PC-3 (cell line): Measurements from ENCODE around the gene GRIP1. TPM values are rescaled to one million over a fixed set of nuclear protein-coding genes. Genes with fewer than 3 reads are reported as not detected.
"Not testable (repeated sequence)": the region's sequence is repeated elsewhere in the genome, so short reads cannot be mapped to it uniquely, and the experiment has no call there.

Source experiments
- ATAC-seq: fragments of 200-7000 bp; cut with Tn5 transposase; 2 replicates; pipeline ENCODE4 v1.9.1; 2020; ENCODE audit warnings: mild to moderate bottlenecking, moderate library complexity
- BruUV-seq: library from RNA; stranded (reverse); fragments of 400-500 nt; replicated peaks from 2 replicates; lab custom pipeline; 2021; lab: Mats Ljungman, UMichigan
- CTCF ChIA-PET: fragments of 300-600 bp; sonication (Branson Sonifier 250); formaldehyde crosslinking; loops from one replicate; lab custom pipeline; 2022; ENCODE audit warnings: antibody characterized with exemption; lab: Charles Lee
- POLR2A ChIA-PET: fragments of 300-600 bp; sonication (Branson Sonifier 250); formaldehyde crosslinking; loops from one replicate; lab custom pipeline; 2022; ENCODE audit warnings: antibody characterized with exemption; ENCODE audit not compliant: unreplicated experiment; lab: Charles Lee
- DNase-seq: peaks from one replicate; pipeline ENCODE4 v3.0.0-alpha.2; 2015
- H2AFZ ChIP-seq: fragments of 300-600 bp; sonication (generic); 2 replicates; pipeline ENCODE4 v1.6.0; 2016; ENCODE audit warnings: antibody characterized with exemption, low read length
- H3F3A ChIP-seq: fragments of 300-600 bp; sonication (generic); one replicate; pipeline ENCODE4 v1.6.0; 2017; ENCODE audit warnings: antibody characterized with exemption, low read length, control low read depth, mild to moderate bottlenecking; ENCODE audit not compliant: unreplicated experiment
- H3K27ac ChIP-seq: fragments of 300-600 bp; sonication (generic); 2 replicates; pipeline ENCODE4 v1.5.1; 2016; ENCODE audit warnings: mild to moderate bottlenecking, low read length
- H3K27me3 ChIP-seq: fragments of 300-600 bp; sonication (generic); 2 replicates; pipeline ENCODE4 v1.6.1; 2016; ENCODE audit warnings: low read length, mixed read lengths
- H3K36me3 ChIP-seq: fragments of 300-600 bp; sonication (generic); 2 replicates; pipeline ENCODE4 v1.6.1; 2016; ENCODE audit warnings: low read depth, mixed run types, low read length, mixed read lengths
- H3K4me1 ChIP-seq: fragments of 300-600 bp; sonication (generic); 2 replicates; pipeline ENCODE4 v1.5.1; 2016; ENCODE audit warnings: low read length; ENCODE audit not compliant: insufficient read depth
- H3K4me2 ChIP-seq: fragments of 300-600 bp; sonication (generic); 2 replicates; pipeline ENCODE4 v1.6.0; 2016; ENCODE audit warnings: low read length
- H3K4me3 ChIP-seq: fragments of 300-600 bp; sonication (generic); 2 replicates; pipeline ENCODE4 v1.5.1; 2016; ENCODE audit warnings: mild to moderate bottlenecking, low read length, mixed read lengths
- H3K79me2 ChIP-seq: fragments of 300-600 bp; sonication (generic); 2 replicates; pipeline ENCODE4 v1.6.1; 2017; ENCODE audit warnings: low read length, mixed read lengths
- H3K9ac ChIP-seq: fragments of 300-600 bp; sonication (generic); 2 replicates; pipeline ENCODE4 v1.6.0; 2016; ENCODE audit warnings: mild to moderate bottlenecking, low read length
- H3K9me2 ChIP-seq: fragments of 300-600 bp; sonication (generic); replicated peaks from 2 replicates; pipeline ENCODE4 v1.6.1; 2016; ENCODE audit warnings: mixed run types, low read length, mixed read lengths
- H3K9me3 ChIP-seq: fragments of 300-600 bp; sonication (generic); 2 replicates; pipeline ENCODE4 v1.6.1; 2016; ENCODE audit warnings: low read length, mixed read lengths
- H4K20me1 ChIP-seq: fragments of 300-600 bp; sonication (generic); 2 replicates; pipeline ENCODE4 v1.6.1; 2016; ENCODE audit warnings: low read length, mixed read lengths
- CTCF ChIP-seq: fragments of 300-600 bp; sonication (generic); conservative IDR thresholded peaks from 2 replicates; pipeline ENCODE4 v1.5.1; 2017; ENCODE audit warnings: antibody characterized with exemption, low read depth, mild to moderate bottlenecking, low read length
- EZH2 ChIP-seq: fragments of 300-600 bp; sonication (generic); IDR thresholded peaks from one replicate; pipeline ENCODE4 v1.6.1; 2017; ENCODE audit warnings: antibody characterized with exemption, mild to moderate bottlenecking, low read length; ENCODE audit not compliant: unreplicated experiment
- EZH2phosphoT487 ChIP-seq: fragments of 300-600 bp; sonication (generic); IDR thresholded peaks from 2 replicates; pipeline ENCODE4 v1.6.1; 2018; ENCODE audit warnings: mild to moderate bottlenecking, antibody characterized with exemption, low read length, borderline replicate concordance
- intact Hi-C: fragments of 100-400 bp; cut with micrococcal nuclease; formaldehyde crosslinking; loops from 2 replicates; pipeline ENCODE4 v1.9.0; 2023
- total RNA-seq: library from RNA; depleted of rRNA; stranded (reverse); fragments of >200 nt; gene quantifications from 2 replicates; pipeline ENCODE4 v1.2.3, GENCODE V29; 2014

Gene GRIP1
- total RNA-seq, 1 experiment from 2014 or later = 2.0 TPM

- DNase-seq = no peak
- no peak for TF ChIP-seq EZH2phosphoT487
- TF ChIP-seq EZH2 = no peak
- intact Hi-C loops = no loop called here
- H3K9ac ChIP-seq = no peak overlapping the region
- H3K27ac ChIP-seq = no peak overlapping the region
- H3K9me3 ChIP-seq = no peaks in the 10 kb centered on the region
- no peak overlapping the region for H3K4me2 ChIP-seq
- no peaks in the 10 kb centered on the region for H3K36me3 ChIP-seq
- ChIA-PET CTCF (no interaction called here), POLR2A (no interaction called here)
- H3K27me3 ChIP-seq = no peaks in the 10 kb centered on the region
- no peak overlapping the region for H3K4me3 ChIP-seq
- no peak for ATAC-seq
- peaks cover 7% of the 10 kb centered on the region for H3K4me1 ChIP-seq
- H3F3A ChIP-seq = no peaks in the 10 kb centered on the region
- H4K20me1 ChIP-seq = no peaks in the 10 kb centered on the region
- H3K9me2 ChIP-seq = no peaks in the 10 kb centered on the region
- no TSS peak for BruUV-seq
- H2AFZ ChIP-seq = no peak overlapping the region
- no peaks in the 10 kb centered on the region for H3K79me2 ChIP-seq
Measured at GRCh38 chr12:66500841-66501240, 178.0 kb downstream of the GRIP1 start.

DNA sequence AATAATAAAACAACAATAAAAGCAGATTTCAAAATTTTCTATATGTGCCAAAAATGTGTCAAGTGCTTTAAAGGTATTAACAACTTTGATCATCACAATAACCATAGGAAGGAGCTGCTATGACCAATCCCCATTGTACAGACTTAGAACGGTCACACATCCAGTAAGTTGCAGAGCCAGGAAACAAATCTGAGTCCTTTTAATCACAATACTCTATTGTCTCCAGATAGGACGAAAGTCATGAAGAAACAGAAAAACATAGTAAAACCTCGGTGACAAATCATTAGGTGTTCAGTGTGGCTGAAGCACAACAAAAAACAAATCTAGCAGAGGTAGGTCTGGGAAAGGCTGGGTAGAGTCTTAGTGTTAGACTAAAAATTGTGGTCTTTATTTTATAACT lies 178.8 kb downstream of the GRIP1 start:
- peaks cover 7% of the 10 kb centered on the region for H3K4me1 ChIP-seq
- no peak overlapping the region for H3K4me3 ChIP-seq
- DNase-seq (peak; percentile 61), ATAC-seq (peak; percentile 98)
- no TSS peak for BruUV-seq
- H4K20me1 ChIP-seq = no peaks in the 10 kb centered on the region
- intact Hi-C loops = no loop called here
- H3K4me2 ChIP-seq = 0 out of 2 replicates have a peak overlapping the region, but pooled peaks have one; percentile 12
- no peak overlapping the region for H3K9ac ChIP-seq
- H3K27ac ChIP-seq = no peak overlapping the region
- H3K27me3 ChIP-seq = no peaks in the 10 kb centered on the region
- H3K9me2 ChIP-seq = no peaks in the 10 kb centered on the region
- TF ChIP-seq CTCF = no peak
- TF ChIP-seq EZH2 = no peak
- no peak for TF ChIP-seq EZH2phosphoT487
- no peaks in the 10 kb centered on the region for H3K9me3 ChIP-seq
- ChIA-PET POLR2A (no interaction called here), CTCF (no interaction called here)
- H3K36me3 ChIP-seq = no peaks in the 10 kb centered on the region
- no peaks in the 10 kb centered on the region for H3F3A ChIP-seq
- H2AFZ ChIP-seq = no peak overlapping the region
- H3K79me2 ChIP-seq = no peaks in the 10 kb centered on the region

- H3K4me1 ChIP-seq = peaks cover 7% of the 10 kb centered on the region
- H3F3A ChIP-seq = no peaks in the 10 kb centered on the region
- H3K9me2 ChIP-seq = no peaks in the 10 kb centered on the region
- TF ChIP-seq EZH2 (no peak), EZH2phosphoT487 (no peak), CTCF (no peak)
- intact Hi-C loops = no loop called here
- no peak overlapping the region for H3K27ac ChIP-seq
- no peak overlapping the region for H2AFZ ChIP-seq
- H4K20me1 ChIP-seq = no peaks in the 10 kb centered on the region
- H3K27me3 ChIP-seq = no peaks in the 10 kb centered on the region
- DNase-seq = no peak
- CTCF ChIA-PET = no interaction called here
- H3K79me2 ChIP-seq = no peaks in the 10 kb centered on the region
- BruUV-seq = no TSS peak
- POLR2A ChIA-PET = no interaction called here
- H3K4me3 ChIP-seq = no peak overlapping the region
- H3K9me3 ChIP-seq = no peaks in the 10 kb centered on the region
- no peaks in the 10 kb centered on the region for H3K36me3 ChIP-seq
- H3K4me2 ChIP-seq = no peak overlapping the region
- ATAC-seq = no peak
- no peak overlapping the region for H3K9ac ChIP-seq
Measured at GRCh38 chr12:66499000-66499399, 179.9 kb downstream of the GRIP1 start.

GRCh38 chr12:66498059-66498458 lies 180.8 kb downstream of the GRIP1 start:
- ATAC-seq, H2AFZ ChIP-seq, BruUV-seq, H3K4me1 ChIP-seq, H3F3A ChIP-seq, H3K9me3 ChIP-seq, H3K36me3 ChIP-seq, H3K79me2 ChIP-seq, DNase-seq, H4K20me1 ChIP-seq, H3K27ac ChIP-seq, CTCF ChIA-PET, intact Hi-C loops, H3K9me2 ChIP-seq, H3K4me2 ChIP-seq, H3K27me3 ChIP-seq, H3K4me3 ChIP-seq, H3K9ac ChIP-seq, POLR2A ChIA-PET: not testable (repeated sequence)
